BLaER1 (cell line): ENCODE measurements around the gene FUT1.
"Not testable (repeated sequence)": the region's sequence is repeated elsewhere in the genome, so short reads cannot be mapped to it uniquely, and the experiment has no call there.

ENCODE experiments used
- H3K27ac ChIP-seq: shearing (Covaris generic); formaldehyde crosslinking; 2 replicates; pipeline ENCODE4 v1.8.1; 2022
- H3K27me3 ChIP-seq: shearing (Covaris generic); formaldehyde crosslinking; 2 replicates; pipeline ENCODE4 v1.8.1; 2022
- H3K36me3 ChIP-seq: shearing (Covaris generic); formaldehyde crosslinking; 2 replicates; pipeline ENCODE4 v1.8.1; 2022
- H3K4me1 ChIP-seq: shearing (Covaris generic); formaldehyde crosslinking; 2 replicates; pipeline ENCODE4 v1.8.1; 2022
- H3K4me2 ChIP-seq: shearing (Covaris generic); formaldehyde crosslinking; 2 replicates; pipeline ENCODE4 v1.8.1; 2022
- H3K4me3 ChIP-seq: shearing (Covaris generic); formaldehyde crosslinking; 2 replicates; pipeline ENCODE4 v1.8.1; 2022
- H3K9ac ChIP-seq: shearing (Covaris generic); formaldehyde crosslinking; 2 replicates; pipeline ENCODE4 v1.8.1; 2022
- H3K9me3 ChIP-seq: shearing (Covaris generic); formaldehyde crosslinking; 2 replicates; pipeline ENCODE4 v1.8.1; 2022
- H4K20me1 ChIP-seq: shearing (Covaris generic); formaldehyde crosslinking; 2 replicates; pipeline ENCODE4 v1.8.1; 2022
- Cebpa-rat ChIP-seq: shearing (Covaris generic); IDR thresholded peaks from 2 replicates; pipeline ENCODE4 v1.8.1; 2022

Gene FUT1

GRCh38 chr19:48793271-48793670 lies 40.8 kb upstream of the FUT1 start:
- Histone ChIP-seq H3K4me3 (no peak overlapping the region), H3K9me3 (no peaks in the 10 kb centered on the region), H3K27me3 (no peaks in the 10 kb centered on the region), H3K36me3 (no peaks in the 10 kb centered on the region), H4K20me1 (no peaks in the 10 kb centered on the region), H3K4me1 (peaks cover 34% of the 10 kb centered on the region), H3K9ac (no peak overlapping the region), H3K4me2 (no peak overlapping the region), H3K27ac (no peak overlapping the region)
- TF ChIP-seq Cebpa-rat, result no peak

DNA sequence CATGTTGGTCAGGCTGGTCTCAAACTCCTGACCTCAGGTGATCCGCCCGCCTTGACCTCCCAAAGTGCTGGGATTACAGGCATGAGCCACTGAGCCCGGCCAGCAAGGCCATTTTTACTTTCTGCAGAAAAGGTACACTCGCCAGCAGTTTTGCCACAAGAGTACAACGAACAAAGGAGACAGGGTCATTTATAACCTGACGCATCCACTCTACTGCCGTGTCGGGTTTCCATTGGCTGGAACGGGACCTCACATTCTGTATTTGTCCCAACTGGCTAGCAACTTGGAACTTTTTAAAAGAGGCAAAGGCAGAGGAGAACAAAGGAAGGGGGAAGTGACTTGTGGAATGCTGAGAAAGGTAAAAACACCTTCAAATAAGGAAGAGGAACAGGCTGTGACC lies 34.9 kb upstream of the FUT1 start:
- not testable (repeated sequence) for H3K4me2 ChIP-seq, H3K4me3 ChIP-seq, H4K20me1 ChIP-seq, H3K9me3 ChIP-seq, H3K27ac ChIP-seq, H3K9ac ChIP-seq, H3K4me1 ChIP-seq, H3K27me3 ChIP-seq, H3K36me3 ChIP-seq

DNA sequence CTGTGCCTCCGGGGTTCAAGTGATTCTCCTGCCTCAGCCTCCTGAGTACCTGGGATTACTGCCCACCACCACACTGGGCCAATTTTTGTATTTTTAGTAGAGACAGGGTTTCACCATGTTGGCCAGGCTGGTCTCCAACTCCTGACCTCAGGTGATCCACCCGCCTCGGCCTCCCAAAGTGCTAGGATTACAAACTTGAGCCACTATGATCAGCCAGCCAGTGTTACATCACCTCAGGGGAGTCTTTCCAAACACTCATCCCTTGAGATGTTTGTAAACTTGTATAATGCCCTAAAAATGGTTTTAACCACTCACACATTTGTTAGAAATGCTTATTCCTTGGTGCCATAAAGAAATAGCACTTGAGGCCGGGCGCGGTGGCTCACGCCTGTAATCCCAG lies 34.0 kb upstream of the FUT1 start:
- not testable (repeated sequence) for H3K27ac ChIP-seq

GRCh38 chr19:48784527-48784926 lies 32.1 kb upstream of the FUT1 start:
- Histone ChIP-seq H3K4me3 (no peak overlapping the region), H3K9me3 (no peaks in the 10 kb centered on the region), H3K4me2 (no peak overlapping the region), H3K27ac (no peak overlapping the region), H3K36me3 (no peaks in the 10 kb centered on the region), H4K20me1 (no peaks in the 10 kb centered on the region), H3K9ac (no peak overlapping the region), H3K4me1 (peaks cover 26% of the 10 kb centered on the region), H3K27me3 (no peaks in the 10 kb centered on the region)
- no peak for TF ChIP-seq Cebpa-rat

More for the DNA sequence above, 34.0 kb upstream of the FUT1 start:
- H3K9ac ChIP-seq, H3K9me3 ChIP-seq, H3K36me3 ChIP-seq, H3K4me3 ChIP-seq, H3K27me3 ChIP-seq, H4K20me1 ChIP-seq, H3K4me2 ChIP-seq: not testable (repeated sequence)
- H3K4me1 ChIP-seq, result peaks cover 12% of the 10 kb centered on the region

GRCh38 chr19:48780631-48781391 lies 28.4 kb upstream of the FUT1 start:
- H3K27ac ChIP-seq, result 0 out of 2 replicates have a peak overlapping the region, but pooled peaks have one; percentile 18
- H3K9ac ChIP-seq, result no peak overlapping the region
- no peaks in the 10 kb centered on the region for H3K36me3 ChIP-seq
- no peak overlapping the region for H3K4me3 ChIP-seq
- H3K4me2 ChIP-seq, result peak overlapping the region; percentile 63
- peaks cover 26% of the 10 kb centered on the region for H3K4me1 ChIP-seq
- H3K27me3 ChIP-seq, result no peaks in the 10 kb centered on the region
- no peaks in the 10 kb centered on the region for H3K9me3 ChIP-seq
- H4K20me1 ChIP-seq, result no peaks in the 10 kb centered on the region
- TF ChIP-seq Cebpa-rat, result no peak

GRCh38 chr19:48779636-48780035 lies 27.2 kb upstream of the FUT1 start:
- Histone ChIP-seq H3K4me3 (no peak overlapping the region), H4K20me1 (no peaks in the 10 kb centered on the region), H3K9ac (no peak overlapping the region), H3K27me3 (no peaks in the 10 kb centered on the region), H3K36me3 (no peaks in the 10 kb centered on the region), H3K27ac (no peak overlapping the region), H3K4me1 (peaks cover 27% of the 10 kb centered on the region), H3K9me3 (no peaks in the 10 kb centered on the region), H3K4me2 (no peak overlapping the region)
- no peak for TF ChIP-seq Cebpa-rat

DNA sequence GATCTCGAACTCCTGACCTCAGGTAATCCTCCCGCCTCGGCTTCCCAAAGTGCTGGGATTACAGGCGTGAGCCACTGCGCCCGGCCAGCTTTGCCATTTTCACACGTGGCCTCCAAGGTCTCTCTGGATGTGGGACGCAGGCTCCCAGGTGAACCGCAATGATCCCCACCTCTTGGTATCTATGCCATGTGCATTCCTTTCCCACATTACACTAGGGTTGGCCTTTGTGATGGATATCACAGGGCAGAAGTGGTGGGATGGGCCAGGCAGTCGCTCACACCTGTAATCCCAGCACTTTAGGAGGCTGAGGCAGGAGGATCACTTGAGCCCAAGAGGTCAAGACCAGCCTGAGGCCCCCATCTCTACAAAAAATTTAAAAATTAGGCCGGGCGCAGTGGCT lies 25.3 kb upstream of the FUT1 start:
- TF ChIP-seq Cebpa-rat, result no peak
- H3K4me3 ChIP-seq, result no peak overlapping the region
- H3K36me3 ChIP-seq, result no peaks in the 10 kb centered on the region
- H3K4me2 ChIP-seq, result no peak overlapping the region
- H4K20me1 ChIP-seq, result no peaks in the 10 kb centered on the region
- peaks cover 37% of the 10 kb centered on the region for H3K4me1 ChIP-seq
- no peak overlapping the region for H3K27ac ChIP-seq
- no peaks in the 10 kb centered on the region for H3K27me3 ChIP-seq
- H3K9ac ChIP-seq, result no peak overlapping the region
- H3K9me3 ChIP-seq, result no peaks in the 10 kb centered on the region

DNA sequence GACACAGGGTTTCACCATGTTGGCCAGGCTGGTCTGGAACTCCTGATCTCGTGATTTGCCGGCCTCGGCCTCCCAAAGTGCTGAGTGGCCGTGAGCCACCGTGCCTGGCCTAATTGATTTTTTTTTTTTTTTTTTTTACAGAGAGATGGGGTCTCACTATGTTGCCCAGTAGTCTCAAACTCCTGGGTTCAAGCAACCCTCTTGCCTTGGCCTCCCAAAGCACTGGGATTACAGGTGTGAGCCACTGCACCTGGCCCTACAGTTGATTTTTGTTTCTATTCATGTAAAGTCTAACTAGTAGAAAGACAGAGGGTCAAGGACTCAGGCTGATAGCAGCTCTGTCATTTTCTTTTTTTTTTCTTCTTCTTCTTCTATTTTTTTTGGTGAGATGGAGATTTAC lies 24.7 kb upstream of the FUT1 start:
- H3K4me3 ChIP-seq, result no peak overlapping the region
- peaks cover 38% of the 10 kb centered on the region for H3K4me1 ChIP-seq
- H3K27ac ChIP-seq, result no peak overlapping the region
- H3K27me3 ChIP-seq, result no peaks in the 10 kb centered on the region
- H3K9ac ChIP-seq, result no peak overlapping the region
- H3K4me2 ChIP-seq, result no peak overlapping the region
- H3K36me3 ChIP-seq, result no peaks in the 10 kb centered on the region
- TF ChIP-seq Cebpa-rat, result no peak
- H4K20me1 ChIP-seq, result no peaks in the 10 kb centered on the region
- no peaks in the 10 kb centered on the region for H3K9me3 ChIP-seq

DNA sequence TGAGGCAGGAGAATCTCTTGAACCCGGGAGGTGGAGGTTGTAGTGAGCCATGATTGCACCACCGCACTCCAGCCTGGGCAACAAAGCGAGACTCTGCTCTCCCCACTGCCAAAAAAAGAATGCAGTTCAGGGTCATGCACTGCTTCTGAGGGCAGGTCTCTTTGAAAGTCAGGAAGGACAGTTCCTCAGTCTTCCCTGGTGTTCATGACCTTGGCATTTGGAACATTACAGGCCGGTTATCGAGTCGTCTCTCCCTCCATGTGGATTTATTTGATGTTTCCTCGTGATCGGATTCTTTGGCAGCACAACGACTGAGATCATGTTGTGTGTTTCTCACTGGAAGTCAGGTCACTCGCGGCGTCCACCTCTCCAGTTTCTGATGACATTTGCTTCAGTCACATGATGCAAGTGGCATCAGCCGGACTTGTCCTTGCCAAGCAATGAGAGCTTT lies 20.1 kb upstream of the FUT1 start:
- no peak for TF ChIP-seq Cebpa-rat
- H3K4me3 ChIP-seq, result no peak overlapping the region
- peaks cover 32% of the 10 kb centered on the region for H3K4me1 ChIP-seq
- no peak overlapping the region for H3K4me2 ChIP-seq
- H3K36me3 ChIP-seq, result no peaks in the 10 kb centered on the region
- no peaks in the 10 kb centered on the region for H3K9me3 ChIP-seq
- no peak overlapping the region for H3K27ac ChIP-seq
- H3K9ac ChIP-seq, result no peak overlapping the region
- H3K27me3 ChIP-seq, result no peaks in the 10 kb centered on the region
- no peaks in the 10 kb centered on the region for H4K20me1 ChIP-seq

GRCh38 chr19:48770734-48771472 lies 18.5 kb upstream of the FUT1 start:
- Histone ChIP-seq H3K36me3 (no peaks in the 10 kb centered on the region), H3K4me2 (no peak overlapping the region), H4K20me1 (no peaks in the 10 kb centered on the region), H3K27ac (no peak overlapping the region), H3K9ac (no peak overlapping the region), H3K4me1 (peaks cover 40% of the 10 kb centered on the region), H3K27me3 (no peaks in the 10 kb centered on the region), H3K4me3 (no peak overlapping the region), H3K9me3 (no peaks in the 10 kb centered on the region)
- no peak for TF ChIP-seq Cebpa-rat
